Activated CD8-positive, alpha-beta memory T cell treated with anti-CD3 and anti-CD28 coated beads for 24 hours (primary cell): ENCODE data around the gene GLTP.

Source experiments
- DNase-seq: peaks from one replicate; pipeline ENCODE4 v3.0.0-alpha.2; 2020

The GLTP gene

DNA sequence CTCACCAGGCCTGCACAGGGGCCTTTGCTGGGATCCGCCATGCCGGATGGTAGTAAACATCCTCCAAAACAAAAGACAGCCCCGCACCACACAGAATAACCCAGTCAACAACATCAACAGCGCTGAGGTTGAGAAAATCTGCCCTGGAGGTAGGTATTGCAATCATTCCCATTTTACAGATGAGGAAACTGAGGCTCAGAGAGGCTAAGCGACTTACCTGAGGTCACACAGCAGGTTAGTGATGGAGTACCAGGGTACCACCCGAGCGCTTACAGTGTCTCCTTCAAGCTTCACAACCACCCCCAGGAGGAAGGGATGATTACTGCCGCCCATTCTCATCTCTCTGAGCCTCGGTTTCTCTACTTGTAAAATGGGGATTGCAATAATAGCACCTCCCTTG, 62.1 kb downstream of the GLTP start:
- DNase-seq, result no peak

DNA sequence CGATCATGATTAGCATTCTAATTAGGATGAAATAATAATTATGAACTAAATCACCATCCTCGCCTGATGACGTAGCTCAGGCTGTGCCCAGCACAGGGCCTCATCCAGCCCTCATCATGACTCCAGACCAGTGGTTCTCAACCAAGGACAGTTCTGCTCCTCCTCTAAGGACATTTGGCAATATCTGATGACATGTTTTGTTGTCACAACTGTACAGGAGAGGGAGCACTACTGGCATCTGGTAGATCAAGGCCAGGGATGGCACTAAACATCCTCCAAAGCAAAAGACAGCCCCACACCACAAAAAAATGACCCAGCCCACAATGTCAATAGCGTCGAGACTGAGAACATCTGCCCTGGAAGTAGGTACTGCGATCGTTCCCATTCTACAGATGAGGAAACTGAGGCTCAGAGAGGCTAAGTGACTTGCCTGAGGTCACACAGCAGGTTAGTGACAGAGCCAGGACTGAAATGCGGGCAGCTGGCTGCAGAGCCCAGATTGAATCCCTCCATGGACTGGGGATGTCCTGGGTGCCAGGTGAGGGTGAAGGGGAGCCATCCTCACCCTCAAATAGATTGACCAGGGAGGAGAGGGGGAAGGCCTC, 62.6 kb downstream of the GLTP start:
- no peak for DNase-seq

DNA sequence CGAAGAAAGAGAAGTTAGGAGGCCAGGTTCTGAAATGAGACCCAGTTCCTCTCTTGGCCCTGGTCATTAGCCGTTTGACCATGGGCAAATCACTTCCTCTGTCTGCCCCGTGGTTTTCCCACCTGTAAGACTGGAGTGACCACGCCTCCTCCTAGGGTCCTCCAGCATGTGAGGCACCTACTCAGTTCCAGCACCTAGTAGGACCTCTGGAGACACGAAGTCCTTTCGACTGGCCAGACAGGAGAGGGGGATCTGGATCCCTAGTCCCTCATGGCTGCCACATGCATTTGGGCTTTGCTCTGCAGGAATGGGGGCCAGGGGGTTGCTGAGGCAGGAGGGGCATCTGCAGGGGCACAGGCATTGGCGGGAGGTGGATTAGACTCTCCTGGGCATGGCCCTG, 63.5 kb downstream of the GLTP start:
- DNase-seq, result no peak

DNA sequence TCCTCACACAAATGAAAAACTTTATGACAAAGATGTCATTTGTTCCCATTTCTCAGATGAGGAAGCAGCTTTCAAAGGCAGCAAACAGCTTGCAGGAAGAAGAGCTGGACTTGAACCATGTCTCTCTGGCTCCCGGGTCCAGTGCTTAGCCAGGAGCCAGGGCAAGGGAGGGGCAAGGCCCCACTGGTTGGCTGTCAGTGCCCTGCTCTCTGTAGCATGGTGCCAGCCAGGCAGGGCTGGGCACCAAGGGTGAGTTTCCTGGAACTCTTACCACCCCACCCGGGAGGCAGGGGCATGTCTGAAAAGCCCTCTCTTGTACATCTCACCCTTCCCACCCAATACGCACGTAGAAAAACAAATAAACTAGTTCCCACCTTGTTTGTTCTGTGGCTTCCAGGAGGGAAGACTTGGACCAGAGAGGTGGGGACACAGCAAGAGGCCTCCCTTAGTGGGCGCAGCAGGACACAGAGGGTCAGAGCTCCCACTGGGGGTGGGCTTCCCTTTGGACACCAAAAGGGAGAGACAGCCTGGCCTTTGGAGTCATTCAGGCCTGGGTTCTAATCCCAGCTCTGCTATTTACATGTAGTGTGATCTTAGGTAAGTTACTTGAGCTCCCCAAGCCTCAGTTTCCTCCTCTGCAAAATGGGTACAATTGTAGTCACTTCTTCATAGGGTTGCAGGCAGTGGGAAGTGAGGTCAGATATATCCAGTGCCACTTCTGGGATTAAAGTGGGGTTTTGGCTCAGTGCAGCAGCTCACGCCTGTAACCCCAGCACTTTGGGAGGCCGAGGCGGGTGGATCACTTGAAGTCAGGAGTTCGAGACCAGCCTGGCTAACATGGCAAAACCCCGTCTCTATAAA, 64.4 kb downstream of the GLTP start:
- DNase-seq, result no peak

DNA sequence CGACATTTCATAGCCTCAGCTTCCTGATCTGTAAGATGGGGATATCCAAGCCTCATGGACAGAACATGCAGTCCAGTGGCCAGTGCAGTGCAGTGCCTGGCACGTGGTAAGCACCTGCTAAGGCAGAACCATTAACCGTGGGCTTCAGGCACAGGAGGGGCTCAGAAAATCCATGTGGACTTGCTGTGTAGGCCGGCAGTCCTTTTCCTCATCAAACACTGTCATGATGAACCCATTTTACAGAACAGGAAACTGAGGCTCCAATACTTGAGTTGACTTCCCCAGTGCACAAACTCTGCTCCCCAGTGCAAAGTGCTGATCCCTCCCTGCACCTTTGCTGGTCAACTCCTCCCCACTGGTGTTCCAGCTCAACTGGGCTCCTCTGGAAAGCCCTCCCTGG, 65.1 kb downstream of the GLTP start:
- no peak for DNase-seq

DNA sequence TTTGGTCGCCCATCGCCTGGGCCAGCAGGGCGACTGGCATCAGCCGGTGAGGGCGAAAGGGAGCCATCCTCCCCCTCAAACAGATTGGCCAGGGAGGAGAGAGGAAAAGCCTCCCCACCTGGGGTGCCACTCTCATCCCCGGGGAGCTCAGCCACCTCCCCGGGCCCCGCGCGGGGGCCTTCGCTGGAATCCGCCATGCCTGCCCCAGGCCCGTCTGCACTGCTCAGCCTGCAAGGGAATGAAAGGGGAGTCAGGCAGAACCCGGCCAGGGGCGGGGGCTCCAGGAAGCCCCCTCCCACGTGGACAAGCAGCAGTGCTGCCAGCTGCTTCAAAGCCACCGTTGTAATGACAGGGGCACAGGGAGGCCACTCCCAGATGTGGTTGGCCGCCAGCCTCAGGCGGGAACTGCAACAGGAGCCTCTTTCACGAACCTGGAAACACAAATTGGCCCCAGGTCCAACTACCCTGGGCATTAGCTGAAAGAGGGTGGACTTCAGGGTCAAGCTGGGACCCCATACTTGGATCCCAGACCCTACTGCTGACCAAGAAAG, 65.7 kb downstream of the GLTP start:
- DNase-seq, result no peak

DNA sequence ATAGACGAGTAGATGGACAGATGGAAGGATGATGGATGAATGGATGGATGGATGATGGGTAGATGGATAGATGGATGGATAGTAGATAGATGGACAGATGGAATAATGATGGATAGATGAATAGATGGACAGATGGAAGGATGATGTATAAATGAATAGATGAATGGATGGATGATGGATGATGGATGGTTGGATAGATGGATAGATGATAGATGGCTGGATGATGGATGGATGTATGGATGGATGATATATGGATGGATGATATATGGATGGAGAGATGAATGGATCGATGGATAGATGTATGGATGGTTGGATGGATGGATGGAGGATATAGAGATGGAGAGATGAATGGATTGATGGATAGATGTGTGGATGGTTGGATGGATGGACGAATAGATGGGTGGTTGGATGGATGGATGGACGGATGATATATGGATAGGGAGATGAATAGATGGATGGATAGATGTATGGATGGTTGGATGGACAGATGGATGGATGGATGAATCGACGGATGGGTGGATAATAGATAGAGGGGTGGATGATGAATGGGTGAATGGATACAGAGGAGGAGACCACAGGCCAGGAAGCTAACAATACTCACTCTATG, 66.4 kb downstream of the GLTP start:
- no peak for DNase-seq

- no peak for DNase-seq
Observed at GRCh38 chr12:109811624-109811995, 68.7 kb downstream of the GLTP start.

- DNase-seq, result no peak
Observed at GRCh38 chr12:109810954-109811623, 69.3 kb downstream of the GLTP start.

DNA sequence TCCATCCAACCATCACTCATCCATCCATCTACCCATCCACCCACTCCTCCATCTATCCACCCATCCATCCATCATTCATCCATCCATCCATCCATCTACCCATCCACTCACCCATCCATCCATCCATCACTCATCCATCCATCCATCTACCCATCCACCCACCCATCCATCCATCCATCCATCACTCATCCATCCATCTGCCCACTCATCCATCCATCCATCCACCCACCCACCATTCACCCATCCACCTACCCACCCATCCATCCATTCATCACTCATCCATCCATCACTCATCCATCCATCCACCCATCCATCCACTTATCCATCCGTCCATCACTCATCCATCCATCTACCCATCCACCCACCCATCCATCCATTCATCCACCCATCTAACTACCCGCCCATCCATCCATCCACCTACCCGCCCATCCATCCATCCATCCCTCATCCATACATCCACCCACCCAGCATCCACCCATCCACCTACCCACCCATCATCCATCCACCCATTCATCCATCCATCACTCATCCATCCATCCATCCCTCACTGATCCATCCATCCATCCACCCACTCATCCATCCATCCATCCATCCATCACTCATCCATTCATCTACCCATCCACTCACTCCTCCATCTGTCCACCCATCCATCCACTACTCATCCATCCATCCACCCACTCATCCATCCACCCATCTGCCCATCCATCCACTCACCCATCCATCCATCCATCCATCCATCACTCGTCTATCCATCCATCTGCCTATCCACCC, 71.3 kb downstream of the GLTP start:
- no peak for DNase-seq

DNA sequence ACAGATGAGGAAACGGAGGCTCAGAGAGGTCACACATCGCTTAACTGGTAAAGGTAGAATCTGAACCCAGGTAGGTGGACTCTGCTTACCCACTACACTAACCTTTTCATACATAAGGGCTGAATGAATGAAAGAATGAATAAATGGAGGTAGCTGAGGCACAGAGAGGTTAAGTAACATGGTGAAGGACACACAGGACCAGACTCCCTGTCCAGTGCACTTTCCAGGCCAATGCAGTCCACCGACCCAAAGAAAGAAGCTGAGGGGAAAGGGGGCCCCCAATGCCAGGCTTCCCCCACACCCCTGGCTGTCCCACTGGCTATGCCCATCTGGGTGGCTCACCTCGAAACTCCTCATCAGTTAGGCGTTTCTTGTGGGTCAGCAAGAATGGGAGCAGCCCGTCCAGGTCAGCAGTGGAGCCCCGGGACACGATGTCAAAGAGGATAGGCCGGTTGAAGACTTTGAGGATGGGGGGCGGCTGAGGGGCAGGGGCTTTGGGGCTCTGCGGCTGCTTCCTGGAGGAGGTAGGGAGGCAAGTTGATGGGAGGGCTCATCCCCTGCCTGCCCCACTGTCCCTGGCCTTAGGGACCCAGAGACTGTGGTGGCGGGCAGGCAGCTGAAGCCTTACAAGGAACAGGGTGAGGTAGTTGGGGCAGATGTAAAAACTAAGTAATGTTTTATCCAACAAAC, 72.2 kb downstream of the GLTP start:
- DNase-seq, result no peak

DNA sequence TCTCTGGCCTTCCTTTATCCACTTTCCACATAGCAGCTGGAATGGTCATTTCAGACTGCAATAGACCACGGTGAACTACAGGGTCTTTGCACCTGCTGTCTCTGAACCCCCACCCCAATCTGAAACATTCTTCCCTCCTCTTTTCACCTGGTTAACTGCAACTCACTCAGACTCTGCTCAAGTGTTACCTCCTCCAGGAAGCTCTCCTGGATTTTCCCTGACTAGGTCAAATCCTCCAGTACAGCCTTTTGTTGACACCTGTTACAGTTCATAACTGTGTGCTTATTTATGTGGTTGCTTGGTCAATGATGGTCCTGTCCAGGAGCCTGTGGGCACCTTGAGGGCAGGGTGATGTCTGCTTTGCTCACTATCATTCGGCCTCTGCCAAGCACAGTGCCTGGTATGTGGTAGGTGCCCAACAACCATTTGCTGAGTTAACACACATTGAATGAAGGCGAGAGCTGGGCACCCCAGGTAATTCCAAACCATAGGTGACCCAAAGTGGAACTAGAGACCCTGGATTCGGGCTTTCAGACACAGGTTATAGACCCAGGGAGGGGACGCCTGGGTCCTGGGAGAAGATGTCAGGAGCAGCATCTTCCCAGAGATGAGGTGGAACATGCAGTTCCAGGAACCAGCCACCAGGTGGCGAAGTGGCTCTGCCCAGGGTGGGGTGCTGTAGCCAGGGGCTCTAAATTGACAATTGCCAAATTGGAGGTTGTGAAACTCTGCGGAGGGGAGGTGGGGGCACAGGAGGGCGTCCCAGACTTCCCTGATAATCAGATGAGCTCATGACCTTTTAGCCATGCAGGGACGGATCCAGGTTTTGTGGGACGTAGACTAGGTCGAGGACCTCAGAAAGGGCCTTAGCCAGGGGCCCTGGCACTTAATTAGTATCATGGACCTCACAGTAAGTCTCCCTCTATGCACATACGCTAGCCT, 75.2 kb downstream of the GLTP start:
- DNase-seq, result peak; percentile 87

DNA sequence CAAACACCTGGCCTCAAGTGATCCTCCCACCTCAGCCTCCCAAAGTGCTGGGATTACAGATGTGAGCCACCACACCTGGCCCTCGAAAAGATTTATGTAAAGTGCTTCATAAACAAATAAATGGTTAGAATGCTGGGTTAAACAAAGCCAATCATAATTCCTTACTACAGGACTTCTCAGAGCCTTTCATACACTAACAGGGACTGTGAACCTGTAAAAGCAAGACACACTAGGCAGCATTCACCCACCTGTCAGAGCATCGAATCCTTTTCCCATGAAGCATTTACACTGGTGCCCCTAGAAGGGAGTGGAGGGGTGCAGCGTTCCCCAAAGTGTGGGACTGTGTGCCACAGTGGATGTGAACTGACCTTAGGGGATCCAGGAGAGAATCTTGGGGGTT, 76.7 kb downstream of the GLTP start:
- DNase-seq, result no peak

DNA sequence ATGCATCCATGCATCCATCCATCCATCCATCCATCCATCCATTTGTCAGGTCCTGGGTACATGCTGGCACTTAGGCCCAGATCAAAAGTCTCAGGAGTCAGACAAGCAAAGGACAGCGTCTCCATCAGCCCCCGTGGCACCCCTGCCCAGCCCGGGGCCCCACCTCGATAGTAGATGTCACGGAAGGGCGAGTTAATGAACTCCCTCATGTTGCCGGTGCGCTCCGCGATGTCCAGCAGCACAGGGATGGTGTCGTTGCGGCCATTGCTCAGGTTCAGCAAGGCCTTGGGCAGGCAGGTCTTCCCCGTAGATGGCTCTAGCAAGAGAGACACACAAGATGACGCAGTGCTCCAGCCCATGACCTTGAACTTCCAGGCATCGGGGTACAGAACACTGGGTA, 77.5 kb downstream of the GLTP start:
- DNase-seq, result no peak
